Measurements from ENCODE around the gene OAT.

Gene OAT

GRCh38 chr10:124430077-124430476 lies 11.4 kb upstream of the OAT start:
- no peak for DNase-seq (ENCODE audit: low read depth in 1 of 2, low spot score in 1 of 2)
- no peak overlapping the region for H3K27ac ChIP-seq (replicated peaks)
- H3K27me3 ChIP-seq (ENCODE audit: insufficient read depth, poor library complexity, severe bottlenecking), result peaks cover 5% of the 10 kb centered on the region
- H3K4me3 ChIP-seq (replicated peaks; ENCODE audit: insufficient read depth, low read length), result no peak overlapping the region
- TF ChIP-seq CTCF (IDR thresholded peaks at IDR 0.05; ENCODE audit: insufficient read depth, low read length) (no peak), POLR2AphosphoS5 (IDR thresholded peaks at IDR 0.05; ENCODE audit: low read depth) (no peak), SPI1 (IDR thresholded peaks at IDR 0.05; ENCODE audit: borderline replicate concordance, low read depth) (no peak), REST (IDR thresholded peaks at IDR 0.05; ENCODE audit: insufficient replicate concordance, low read depth) (no peak), GABPA (IDR thresholded peaks at IDR 0.05; ENCODE audit: low read depth) (no peak)

- no peak overlapping the region for H3K27ac ChIP-seq (replicated peaks)
- no peak for TF ChIP-seq POLR2AphosphoS5 (IDR thresholded peaks at IDR 0.05; ENCODE audit: low read depth)
- TF ChIP-seq SPI1 (IDR thresholded peaks at IDR 0.05; ENCODE audit: borderline replicate concordance, low read depth), result no peak
- TF ChIP-seq CTCF (IDR thresholded peaks at IDR 0.05; ENCODE audit: insufficient read depth, low read length), result no peak
- TF ChIP-seq GABPA (IDR thresholded peaks at IDR 0.05; ENCODE audit: low read depth), result no peak
- no peak for TF ChIP-seq REST (IDR thresholded peaks at IDR 0.05; ENCODE audit: insufficient replicate concordance, low read depth)
- no peak overlapping the region for H3K4me3 ChIP-seq (replicated peaks; ENCODE audit: insufficient read depth, low read length)
- no peak for DNase-seq (ENCODE audit: low read depth in 1 of 2, low spot score in 1 of 2)
- peaks cover 5% of the 10 kb centered on the region for H3K27me3 ChIP-seq (ENCODE audit: insufficient read depth, poor library complexity, severe bottlenecking)
Measured at GRCh38 chr10:124429576-124429975, 10.9 kb upstream of the OAT start.

GRCh38 chr10:124428207-124428777 lies 9.6 kb upstream of the OAT start:
- no peak overlapping the region for H3K4me3 ChIP-seq (replicated peaks; ENCODE audit: insufficient read depth, low read length)
- no peak overlapping the region for H3K27ac ChIP-seq (replicated peaks)
- no peak for TF ChIP-seq REST (IDR thresholded peaks at IDR 0.05; ENCODE audit: insufficient replicate concordance, low read depth)
- TF ChIP-seq CTCF (IDR thresholded peaks at IDR 0.05; ENCODE audit: insufficient read depth, low read length), result no peak
- TF ChIP-seq POLR2AphosphoS5 (IDR thresholded peaks at IDR 0.05; ENCODE audit: low read depth), result no peak
- TF ChIP-seq SPI1 (IDR thresholded peaks at IDR 0.05; ENCODE audit: borderline replicate concordance, low read depth), result no peak
- no peak for TF ChIP-seq GABPA (IDR thresholded peaks at IDR 0.05; ENCODE audit: low read depth)
- H3K27me3 ChIP-seq (ENCODE audit: insufficient read depth, poor library complexity, severe bottlenecking), result peaks cover 5% of the 10 kb centered on the region
- no peak for DNase-seq (ENCODE audit: low read depth in 1 of 2, low spot score in 1 of 2)
